HG03066 (cell line): ENCODE data around the gene NAP1L1.
"Not testable (repeated sequence)": the region's sequence is repeated elsewhere in the genome, so short reads cannot be mapped to it uniquely, and the experiment has no call there.

Experiments
- ATAC-seq: cut with Tn5 transposase; IDR thresholded peaks from one replicate; pipeline ENCODE4 v1.9.1; 2021; ENCODE audit warnings: low read depth; ENCODE audit not compliant: unreplicated experiment

NAP1L1 gene

GRCh38 chr12:75996861-75997447, 87.5 kb downstream of the NAP1L1 start:
- ATAC-seq: no peak

- no peak for ATAC-seq
Observed at GRCh38 chr12:75995691-75996090, 88.8 kb downstream of the NAP1L1 start.

GRCh38 chr12:75994069-75994740, 90.3 kb downstream of the NAP1L1 start:
- ATAC-seq: no peak

- no peak for ATAC-seq
Observed at GRCh38 chr12:75991753-75992152, 92.7 kb downstream of the NAP1L1 start.

GRCh38 chr12:75990189-75990912, 94.1 kb downstream of the NAP1L1 start:
- no peak for ATAC-seq

- not testable (repeated sequence) for ATAC-seq
Observed at GRCh38 chr12:75987709-75988108, 96.8 kb downstream of the NAP1L1 start.
